K562 (cell line): ENCODE measurements around the gene FARSA. TPM values are rescaled to one million over a fixed set of nuclear protein-coding genes. Genes with fewer than 3 reads are reported as not detected.

Experiments used
- MGA ChIP-seq: fragments of 450-650 bp; IDR thresholded peaks from 2 replicates; pipeline ENCODE4 v1.6.1; 2016; ENCODE audit warnings: mild to moderate bottlenecking, moderate library complexity
- POLR2H ChIP-seq: IDR thresholded peaks from 2 replicates; pipeline ENCODE4 v1.6.1; 2016; ENCODE audit warnings: missing genetic modification characterization, low read depth, mild to moderate bottlenecking, control low read depth, missing compliant biosample characterization, moderate library complexity
- ZKSCAN1 ChIP-seq: fragments of 150-350 bp; IDR thresholded peaks from 2 replicates; pipeline ENCODE4 v1.6.1; 2016; ENCODE audit warnings: low read depth, low read length
- polyA plus RNA-seq, 8 experiments: library from polyadenylated mRNA; depleted of rRNA in 4 of 8; stranded (reverse) in 5 of 8; unstranded in 3 of 8; fragments of >200 nt; fragmentation: Nextera tagmentation in 2 of 8; fragmentation: Illumina TruSeq in 1 of 8; extraction: Ambion mirVana in 2 of 8; extraction: Trizol in 1 of 8; gene quantifications; 2 replicates each; pipeline versions ENCODE4 v1.2.1 to v1.2.3, GENCODE V29; 2011 to 2014; ENCODE audit warnings: inconsistent platforms in 1 of 8, missing spikeins in 1 of 8
- total RNA-seq, 7 experiments: library from RNA; depleted of rRNA in 6 of 7; stranded (reverse); fragments of >200 nt in 6 of 7; fragmentation: Illumina TruSeq in 2 of 7; extraction: Trizol in 2 of 7; gene quantifications; 2 replicates each; pipeline versions ENCODE4 v1.2.1 to v1.2.3, GENCODE V29; 2011 to 2021; ENCODE audit warnings: low replicate concordance in 1 of 7
- TF ChIP-seq, protein P1 (sequence below), 2 experiments: fragments of 450-650 bp; IDR thresholded peaks; 2 replicates each; pipeline ENCODE4 v1.6.1; 2016; ENCODE audit warnings: mild to moderate bottlenecking in 2 of 2, borderline replicate concordance in 1 of 2, low read depth in 1 of 2, moderate library complexity in 1 of 2

Gene FARSA
- total and polyA plus RNA-seq, 9 of the 15 experiments (the other 6 are each of a cell fraction or from before 2014, with no cell fraction given): 25.2 to 237 (median 89.6) TPM

GRCh38 chr19:12933287-12934072 lies at the start of gene FARSA (continued):
- TF ChIP-seq MGA (no peak), POLR2H (tag) (peak; percentile 72), ZKSCAN1 (peak; percentile 71; the same call in 1 of the 2 replicates)
- TF ChIP-seq, protein P1, sequence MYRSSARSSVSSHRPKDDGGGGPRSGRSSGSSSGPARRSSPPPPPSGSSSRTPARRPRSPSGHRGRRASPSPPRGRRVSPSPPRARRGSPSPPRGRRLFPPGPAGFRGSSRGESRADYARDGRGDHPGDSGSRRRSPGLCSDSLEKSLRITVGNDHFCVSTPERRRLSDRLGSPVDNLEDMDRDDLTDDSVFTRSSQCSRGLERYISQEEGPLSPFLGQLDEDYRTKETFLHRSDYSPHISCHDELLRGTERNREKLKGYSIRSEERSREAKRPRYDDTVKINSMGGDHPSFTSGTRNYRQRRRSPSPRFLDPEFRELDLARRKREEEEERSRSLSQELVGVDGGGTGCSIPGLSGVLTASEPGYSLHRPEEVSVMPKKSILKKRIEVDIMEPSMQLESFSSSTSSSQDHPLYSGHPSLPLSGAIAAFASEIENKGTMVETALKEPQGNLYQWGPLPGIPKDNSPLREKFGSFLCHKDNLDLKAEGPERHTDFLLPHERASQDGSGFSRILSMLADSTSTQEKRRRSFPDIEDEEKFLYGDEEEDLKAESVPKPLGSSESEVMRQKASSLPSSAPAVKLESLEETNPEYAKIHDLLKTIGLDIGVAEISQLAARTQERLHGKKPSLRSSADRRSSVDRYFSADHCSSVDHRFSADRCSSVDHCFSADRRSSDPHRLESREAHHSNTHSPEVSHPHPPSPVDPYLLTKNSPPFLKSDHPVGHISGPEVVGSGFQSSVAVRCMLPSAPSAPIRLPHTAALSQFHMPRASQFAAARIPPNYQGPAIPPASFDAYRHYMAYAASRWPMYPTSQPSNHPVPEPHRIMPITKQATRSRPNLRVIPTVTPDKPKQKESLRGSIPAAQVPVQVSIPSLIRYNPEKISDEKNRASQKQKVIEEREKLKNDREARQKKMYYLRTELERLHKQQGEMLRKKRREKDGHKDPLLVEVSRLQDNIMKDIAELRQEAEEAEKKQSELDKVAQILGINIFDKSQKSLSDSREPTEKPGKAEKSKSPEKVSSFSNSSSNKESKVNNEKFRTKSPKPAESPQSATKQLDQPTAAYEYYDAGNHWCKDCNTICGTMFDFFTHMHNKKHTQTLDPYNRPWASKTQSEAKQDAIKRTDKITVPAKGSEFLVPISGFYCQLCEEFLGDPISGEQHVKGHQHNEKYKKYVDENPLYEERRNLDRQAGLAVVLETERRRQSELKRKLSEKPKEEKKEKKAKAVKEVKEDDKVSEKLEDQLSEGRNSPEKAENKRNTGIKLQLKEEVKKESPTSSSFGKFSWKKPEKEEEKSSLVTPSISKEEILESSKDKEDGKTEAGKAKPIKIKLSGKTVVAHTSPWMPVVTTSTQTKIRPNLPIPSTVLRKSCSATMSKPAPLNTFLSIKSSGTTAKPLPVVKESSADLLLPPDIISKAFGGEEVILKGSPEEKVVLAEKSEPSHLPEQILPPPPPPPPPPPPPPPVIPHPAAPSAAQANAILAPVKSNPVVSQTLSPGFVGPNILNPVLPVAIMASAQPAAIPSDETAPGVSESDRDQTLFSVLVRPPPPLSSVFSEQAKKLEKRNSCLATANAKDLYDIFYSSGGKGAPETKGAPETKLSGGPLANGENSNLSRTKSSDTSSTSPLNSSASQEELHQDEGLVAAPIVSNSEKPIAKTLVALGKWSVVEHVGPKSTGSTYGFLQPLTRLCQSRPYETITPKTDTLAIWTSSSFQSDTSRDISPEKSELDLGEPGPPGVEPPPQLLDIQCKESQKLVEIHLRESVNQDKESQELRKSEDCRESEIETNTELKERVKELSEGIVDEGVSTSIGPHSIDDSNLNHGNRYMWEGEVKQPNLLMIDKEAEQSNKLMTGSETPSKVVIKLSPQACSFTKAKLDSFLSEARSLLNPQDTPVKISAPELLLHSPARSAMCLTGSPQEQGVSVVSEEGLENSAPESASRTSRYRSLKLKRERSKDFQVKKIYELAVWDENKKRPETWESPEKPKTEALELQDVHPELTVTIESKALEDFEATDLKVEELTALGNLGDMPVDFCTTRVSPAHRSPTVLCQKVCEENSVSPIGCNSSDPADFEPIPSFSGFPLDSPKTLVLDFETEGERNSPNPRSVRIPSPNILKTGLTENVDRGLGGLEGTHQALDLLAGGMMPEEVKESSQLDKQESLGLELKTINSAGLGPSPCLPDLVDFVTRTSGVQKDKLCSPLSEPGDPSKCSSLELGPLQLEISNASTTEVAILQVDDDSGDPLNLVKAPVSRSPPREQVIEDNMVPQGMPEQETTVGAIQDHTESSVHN (IDR thresholded peaks at IDR 0.05; ENCODE audit: borderline replicate concordance in 1 of 2, low read depth in 1 of 2): no peak
